NCI-H2227 (cell line): ENCODE measurements around the gene CLK2.

ENCODE experiments used
- DNase-seq: peaks from one replicate; lab custom pipeline; 2025; ENCODE audit not compliant: unreplicated experiment; lab: John Stamatoyannopoulos, UW

The CLK2 gene

GRCh38 chr1:155273343-155274245 lies at the start of gene CLK2:
CLK2 (minus strand) TSS chr1:155273504; CDS start chr1:155270977, 2,527 bp downstream.
- DNase-seq, result peak; percentile 99

- DNase-seq, result peak; percentile 60
Observed at GRCh38 chr1:155322571-155322952, 49.3 kb upstream of the CLK2 start.

GRCh38 chr1:155321639-155322503 lies 48.6 kb upstream of the CLK2 start:
- peak; percentile 46 for DNase-seq

- peak; percentile 94 for DNase-seq
Observed at GRCh38 chr1:155320661-155321617, 47.6 kb upstream of the CLK2 start, which contains the start of gene RUSC1. RUSC1 (plus strand) TSS chr1:155320894; CDS start chr1:155321774, 880 bp downstream.

- no peak for DNase-seq
Observed at GRCh38 chr1:155320252-155320651, 46.9 kb upstream of the CLK2 start.

- DNase-seq, result no peak
Observed at GRCh38 chr1:155319536-155319935, 46.2 kb upstream of the CLK2 start.

- no peak for DNase-seq
Observed at GRCh38 chr1:155318082-155318481, 44.8 kb upstream of the CLK2 start.

GRCh38 chr1:155316922-155317321 lies 43.6 kb upstream of the CLK2 start:
- DNase-seq, result no peak

- DNase-seq, result no peak
Observed at GRCh38 chr1:155313261-155313660, 40.0 kb upstream of the CLK2 start.

GRCh38 chr1:155309423-155310021 lies 36.2 kb upstream of the CLK2 start:
- DNase-seq, result no peak

- DNase-seq, result peak; percentile 99
Observed at GRCh38 chr1:155308493-155309422, 35.5 kb upstream of the CLK2 start, which contains the start of gene FDPS. FDPS (plus strand) TSS chr1:155308866; CDS start chr1:155309790, 924 bp downstream.

GRCh38 chr1:155307247-155307740 lies 34.0 kb upstream of the CLK2 start:
- DNase-seq, result peak; percentile 39

GRCh38 chr1:155305881-155306391 lies 32.6 kb upstream of the CLK2 start:
- DNase-seq, result no peak

- no peak for DNase-seq
Observed at GRCh38 chr1:155304558-155305063, 31.3 kb upstream of the CLK2 start.

- no peak for DNase-seq
Observed at GRCh38 chr1:155301342-155301841, 28.1 kb upstream of the CLK2 start, which contains the start of gene PKLR. PKLR (minus strand) TSS chr1:155301438; CDS start chr1:155301395, 43 bp downstream.

- DNase-seq, result no peak
Observed at GRCh38 chr1:155300553-155301329, 27.4 kb upstream of the CLK2 start.

- DNase-seq, result no peak
Observed at GRCh38 chr1:155300024-155300423, 26.7 kb upstream of the CLK2 start.
